ENCODE data around the gene AQP1. TPM values are rescaled to one million over a fixed set of nuclear protein-coding genes. Genes with fewer than 3 reads are reported as not detected.

The AQP1 gene
- total and polyA plus RNA-seq, 8 donors = 3.8 to 158 (median 52.5) TPM

DNA sequence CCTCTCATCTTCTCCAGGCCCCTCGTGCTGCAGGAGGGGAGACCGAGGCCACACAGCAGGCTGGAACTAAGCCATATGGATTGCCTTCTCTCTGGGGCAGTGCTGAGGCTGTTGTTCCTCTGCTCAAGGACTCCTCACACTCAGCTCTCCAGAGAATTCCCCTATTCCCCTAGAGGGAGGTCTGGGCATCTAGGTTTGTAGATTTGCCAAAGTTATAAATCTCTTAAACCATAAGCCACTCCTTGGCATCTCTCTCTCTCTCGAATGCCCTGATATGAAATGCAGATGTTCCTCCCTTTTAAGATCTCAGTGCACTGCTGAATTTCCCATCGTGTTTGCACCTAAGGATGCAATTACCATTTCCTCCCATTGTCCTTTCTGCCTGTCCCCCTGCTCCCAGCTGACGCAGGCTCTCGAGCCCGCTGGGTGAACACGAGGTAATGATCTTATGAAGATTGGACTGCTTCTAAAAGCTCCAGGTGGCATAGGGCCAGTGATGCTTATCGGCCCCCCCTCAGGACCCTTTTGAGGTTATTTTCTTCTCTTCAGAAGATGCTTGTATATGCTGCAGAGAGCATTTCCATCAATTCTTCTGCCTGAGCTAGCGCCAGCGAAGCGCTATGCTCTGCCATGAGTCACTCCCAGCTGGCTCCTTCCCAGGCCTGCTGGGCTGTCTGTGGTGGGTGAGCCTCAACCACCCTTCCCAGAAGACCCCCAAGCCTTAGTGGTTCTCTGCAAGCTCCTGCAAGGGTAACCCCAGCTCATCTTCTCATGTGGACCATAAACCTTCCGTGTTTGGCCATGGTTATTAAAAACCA lies 41.6 kb upstream of the AQP1 start:
- intact Hi-C loops (cut with DNase I; ENCODE audit: low total_unique reads) = no loop called here
- peaks cover 0 to 19% (median 5%) of the 10 kb centered on the region in 4 donors for H3K4me1 ChIP-seq
- peak overlapping the region in 1 of 5 donors; percentile 37 for H3K27ac ChIP-seq
- TF ChIP-seq EP300 (IDR thresholded peaks at IDR 0.05) = no peak
- TF ChIP-seq POLR2AphosphoS5 (IDR thresholded peaks at IDR 0.05) = no peak
- TF ChIP-seq, protein P1, sequence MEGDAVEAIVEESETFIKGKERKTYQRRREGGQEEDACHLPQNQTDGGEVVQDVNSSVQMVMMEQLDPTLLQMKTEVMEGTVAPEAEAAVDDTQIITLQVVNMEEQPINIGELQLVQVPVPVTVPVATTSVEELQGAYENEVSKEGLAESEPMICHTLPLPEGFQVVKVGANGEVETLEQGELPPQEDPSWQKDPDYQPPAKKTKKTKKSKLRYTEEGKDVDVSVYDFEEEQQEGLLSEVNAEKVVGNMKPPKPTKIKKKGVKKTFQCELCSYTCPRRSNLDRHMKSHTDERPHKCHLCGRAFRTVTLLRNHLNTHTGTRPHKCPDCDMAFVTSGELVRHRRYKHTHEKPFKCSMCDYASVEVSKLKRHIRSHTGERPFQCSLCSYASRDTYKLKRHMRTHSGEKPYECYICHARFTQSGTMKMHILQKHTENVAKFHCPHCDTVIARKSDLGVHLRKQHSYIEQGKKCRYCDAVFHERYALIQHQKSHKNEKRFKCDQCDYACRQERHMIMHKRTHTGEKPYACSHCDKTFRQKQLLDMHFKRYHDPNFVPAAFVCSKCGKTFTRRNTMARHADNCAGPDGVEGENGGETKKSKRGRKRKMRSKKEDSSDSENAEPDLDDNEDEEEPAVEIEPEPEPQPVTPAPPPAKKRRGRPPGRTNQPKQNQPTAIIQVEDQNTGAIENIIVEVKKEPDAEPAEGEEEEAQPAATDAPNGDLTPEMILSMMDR (IDR thresholded peaks at IDR 0.05) = no peak
- TF ChIP-seq POLR2A (IDR thresholded peaks at IDR 0.05) = no peak
- H3K36me3 ChIP-seq = peaks cover 7 to 34% (median 26%) of the 10 kb centered on the region in 4 donors
- WGBS, 5 donors = 69 to 84% (median 77%) methylated on average over 13 of the region's 13 CpGs
- H3K27me3 ChIP-seq = no peaks in the 10 kb centered on the region
- H3K4me3 ChIP-seq = no peak overlapping the region
- DNase-seq = peak in 1 of 2 donors; percentile 54
- H3K9me3 ChIP-seq = peaks cover 0 to 7% (median 2%) of the 10 kb centered on the region in 4 donors

DNA sequence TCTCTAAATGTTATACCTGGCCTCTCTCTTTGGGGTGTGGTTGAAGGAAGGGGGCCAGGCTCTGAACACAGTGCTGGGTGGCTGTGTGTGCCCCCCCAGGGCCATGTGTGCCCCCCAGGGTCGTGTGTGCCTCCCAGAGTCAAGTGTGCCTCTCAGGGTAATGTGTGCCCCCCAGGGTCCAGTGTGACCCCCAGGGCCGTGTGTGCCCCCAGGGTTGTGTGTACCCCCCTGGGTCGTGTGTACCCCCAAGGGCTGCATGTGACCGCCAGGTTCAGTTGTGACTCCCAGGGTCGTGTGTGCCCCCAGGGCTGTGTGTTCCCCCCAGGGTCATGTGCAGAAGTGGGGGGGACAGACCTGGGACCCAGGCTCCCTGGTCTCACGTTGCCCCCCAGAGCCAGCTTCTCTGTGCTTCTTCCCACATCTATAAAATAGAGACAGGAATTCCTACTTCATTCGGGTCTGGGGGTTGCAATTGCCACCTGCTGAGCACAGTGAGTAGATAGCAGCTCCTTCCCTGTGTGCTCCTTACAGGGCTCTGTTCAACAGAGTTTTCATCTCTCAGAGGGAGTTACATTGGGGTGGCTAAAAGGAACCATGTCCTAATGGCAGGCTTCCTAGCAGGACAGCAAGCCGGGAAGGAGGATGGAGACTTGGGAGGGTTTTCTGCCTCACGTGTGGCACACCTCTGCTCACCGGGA lies 40.7 kb upstream of the AQP1 start:
- Histone ChIP-seq H3K36me3 (peaks cover 7 to 44% (median 32%) of the 10 kb centered on the region in 4 donors), H3K27ac (peak overlapping the region in 1 of 5 donors; percentile 37)
- intact Hi-C loops (cut with DNase I; ENCODE audit: low total_unique reads) = no loop called here

DNA sequence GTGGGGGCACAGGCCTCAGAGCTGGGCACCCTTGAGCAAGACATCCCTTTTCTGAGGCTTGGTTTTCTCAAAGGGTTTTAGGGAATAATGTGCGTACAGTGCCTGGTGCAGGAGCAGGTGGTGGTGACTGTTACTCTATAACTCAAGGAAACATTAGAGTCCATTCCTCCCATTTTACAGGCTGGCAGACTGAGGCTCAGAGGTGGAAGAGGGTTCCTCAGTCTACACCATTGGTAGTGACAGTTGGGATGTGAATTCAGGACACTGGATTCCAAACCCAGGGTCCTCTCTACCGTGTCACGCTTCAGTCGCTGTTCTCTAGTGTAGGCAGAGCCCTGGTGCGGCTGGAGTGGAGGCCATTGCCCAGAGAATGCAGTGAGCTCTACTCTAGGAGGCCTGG lies 40.0 kb upstream of the AQP1 start:
- peaks cover 7 to 50% (median 35%) of the 10 kb centered on the region in 4 donors for H3K36me3 ChIP-seq
- intact Hi-C loops (cut with DNase I; ENCODE audit: low total_unique reads) = no loop called here

More for the DNA sequence above, 40.7 kb upstream of the AQP1 start:
- Histone ChIP-seq H3K4me3 (no peak overlapping the region), H3K9me3 (peaks cover 0 to 7% (median 2%) of the 10 kb centered on the region in 4 donors), H3K27me3 (no peaks in the 10 kb centered on the region), H3K4me1 (peaks cover 0 to 19% (median 5%) of the 10 kb centered on the region in 4 donors)
- 77 to 94% (median 78%) methylated on average over 3 to 10 of the region's 10 CpGs for WGBS, 5 donors
- TF ChIP-seq, protein P1 (IDR thresholded peaks at IDR 0.05) = no peak
- no peak for TF ChIP-seq POLR2AphosphoS5 (IDR thresholded peaks at IDR 0.05)
- no peak for TF ChIP-seq EP300 (IDR thresholded peaks at IDR 0.05)
- no peak for TF ChIP-seq POLR2A (IDR thresholded peaks at IDR 0.05)
- no peak for DNase-seq

DNA sequence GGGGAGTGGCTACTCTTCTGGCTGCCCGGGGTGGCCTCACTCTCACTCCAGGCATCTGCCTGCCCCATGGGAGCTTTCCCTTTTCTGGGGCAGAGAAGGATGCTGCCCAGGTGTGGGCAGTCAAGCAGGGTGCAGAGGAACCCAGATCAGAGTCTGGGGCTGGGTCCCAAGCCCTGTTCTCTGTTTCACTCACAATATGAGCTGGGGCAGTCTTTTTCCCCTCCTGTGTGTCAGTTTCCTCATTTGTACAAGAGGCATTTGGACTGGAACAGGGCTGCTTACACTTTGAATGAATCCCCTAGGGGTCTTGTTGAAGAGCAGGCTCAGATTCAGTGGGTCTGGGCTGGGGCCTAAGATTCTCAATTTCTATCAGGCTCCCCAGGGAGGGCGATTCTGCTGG lies 38.4 kb upstream of the AQP1 start:
- TF ChIP-seq POLR2A (IDR thresholded peaks at IDR 0.05) = no peak
- no peak for TF ChIP-seq EP300 (IDR thresholded peaks at IDR 0.05)
- TF ChIP-seq, protein P1 (IDR thresholded peaks at IDR 0.05) = no peak
- TF ChIP-seq POLR2AphosphoS5 (IDR thresholded peaks at IDR 0.05) = no peak
- intact Hi-C loops (cut with DNase I; ENCODE audit: low total_unique reads) = no loop called here
- Histone ChIP-seq H3K9me3 (peaks cover 0 to 7% (median 2%) of the 10 kb centered on the region in 4 donors), H3K27ac (no peak overlapping the region), H3K4me3 (no peak overlapping the region), H3K27me3 (no peaks in the 10 kb centered on the region), H3K4me1 (peaks cover 0 to 19% (median 5%) of the 10 kb centered on the region in 4 donors), H3K36me3 (peaks cover 7 to 50% (median 35%) of the 10 kb centered on the region in 4 donors)
- DNase-seq = no peak
- WGBS, 5 donors = 67 to 94% (median 75%) methylated on average over 1 to 2 of the region's 2 CpGs

More for the DNA sequence above, 40.0 kb upstream of the AQP1 start:
- 91 to 99% (median 97%) methylated on average over 4 to 5 of the region's 5 CpGs for WGBS, 5 donors
- no peak for DNase-seq
- no peak overlapping the region for H3K4me3 ChIP-seq
- no peaks in the 10 kb centered on the region for H3K27me3 ChIP-seq
- peaks cover 0 to 19% (median 5%) of the 10 kb centered on the region in 4 donors for H3K4me1 ChIP-seq
- peaks cover 0 to 7% (median 2%) of the 10 kb centered on the region in 4 donors for H3K9me3 ChIP-seq
- peak overlapping the region in 1 of 5 donors; percentile 37 for H3K27ac ChIP-seq
- TF ChIP-seq, protein P1 (IDR thresholded peaks at IDR 0.05) = no peak
- TF ChIP-seq POLR2A (IDR thresholded peaks at IDR 0.05) (no peak), POLR2AphosphoS5 (IDR thresholded peaks at IDR 0.05) (no peak), EP300 (IDR thresholded peaks at IDR 0.05) (no peak)
